H1 (cell line): ENCODE results near the gene MACROD2. TPM values are rescaled to one million over a fixed set of nuclear protein-coding genes. Genes with fewer than 3 reads are reported as not detected.

Experiments used
- EGR1 ChIP-seq: IDR thresholded peaks from 2 replicates; pipeline ENCODE4 v1.6.1; 2011; ENCODE audit warnings: low read depth, low read length, borderline replicate concordance
- FOSL1 ChIP-seq: IDR thresholded peaks from 2 replicates; pipeline ENCODE4 v1.6.1; 2011; ENCODE audit warnings: mild to moderate bottlenecking, low read depth, low read length, moderate library complexity; ENCODE audit not compliant: insufficient read depth
- SP2 ChIP-seq: IDR thresholded peaks from 2 replicates; pipeline ENCODE4 v1.6.1; 2012; ENCODE audit warnings: mild to moderate bottlenecking, low read length, inconsistent platforms
- SUZ12 ChIP-seq: fragments of 200-600 bp; sonication (generic); IDR thresholded peaks from 2 replicates; pipeline ENCODE4 v1.6.1; 2012; ENCODE audit warnings: mild to moderate bottlenecking, inconsistent platforms, low read length, moderate library complexity, mixed read lengths
- polyA plus RNA-seq, 7 experiments: library from polyadenylated mRNA; depleted of rRNA in 3 of 7; stranded (reverse) in 5 of 7; unstranded in 2 of 7; fragments of >200 nt in 5 of 7; fragments of 200-250 nt in 2 of 7; gene quantifications; 1 replicate in 5 of 7; 2 replicates in 1 of 7; 4 replicates in 1 of 7; pipeline versions ENCODE4 v1.2.1 to v1.2.3, GENCODE V29; 2011 to 2013; ENCODE audit warnings: missing spikeins in 2 of 7, mixed read lengths in 2 of 7
- total RNA-seq: library from RNA; stranded (reverse); fragmentation: NEBNext Ultra II Directional; extraction: Animal tissue kit (Norgen Biotek cat#: 25700); gene quantifications from 2 replicates; pipeline ENCODE4 v1.2.1, GENCODE V29; 2021
- TF ChIP-seq, protein P1 (sequence below): fragments of 300-600 bp; sonication (generic); IDR thresholded peaks from 2 replicates; pipeline ENCODE4 v1.7.1; 2012; ENCODE audit warnings: low read length, moderate library complexity, mild to moderate bottlenecking, inconsistent platforms; ENCODE audit not compliant: insufficient replicate concordance

MACROD2 gene
- total and polyA plus RNA-seq, 2 of the 8 experiments (the other 6 are each of a cell fraction or from before 2014, with no cell fraction given): 0.70 to 3.9 TPM

DNA sequence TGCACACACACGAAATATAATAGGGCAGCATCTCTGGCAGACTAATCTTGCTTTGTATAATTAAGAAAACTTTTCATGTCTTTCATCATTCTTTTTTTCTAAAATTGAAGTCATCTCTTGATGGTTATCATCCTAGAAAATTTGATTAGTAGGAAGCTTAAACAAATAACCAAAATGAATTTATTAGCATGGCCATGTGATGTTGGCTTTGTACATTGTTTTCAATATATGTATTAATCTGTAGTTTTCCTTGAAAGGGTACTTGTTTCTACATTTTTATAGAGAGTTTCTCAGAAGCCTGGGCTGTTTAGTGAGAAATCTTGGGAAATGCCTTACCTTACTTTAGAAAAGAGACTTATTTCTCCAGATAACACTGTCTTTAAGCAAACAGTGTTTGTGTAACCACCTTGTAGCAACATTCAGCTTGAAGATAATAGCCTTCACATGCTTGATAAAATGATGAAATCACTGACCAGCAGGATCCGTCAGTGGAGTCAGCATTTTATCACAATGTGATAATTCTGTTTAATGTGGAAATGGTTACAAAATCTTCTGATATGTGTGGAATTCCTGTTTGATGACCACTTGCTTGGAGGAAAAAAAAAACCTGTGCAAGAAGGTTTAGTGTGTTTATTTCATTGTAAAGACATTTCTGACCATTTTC is 147.8 kb downstream of the MACROD2 start (continued):
- TF ChIP-seq, protein P1, sequence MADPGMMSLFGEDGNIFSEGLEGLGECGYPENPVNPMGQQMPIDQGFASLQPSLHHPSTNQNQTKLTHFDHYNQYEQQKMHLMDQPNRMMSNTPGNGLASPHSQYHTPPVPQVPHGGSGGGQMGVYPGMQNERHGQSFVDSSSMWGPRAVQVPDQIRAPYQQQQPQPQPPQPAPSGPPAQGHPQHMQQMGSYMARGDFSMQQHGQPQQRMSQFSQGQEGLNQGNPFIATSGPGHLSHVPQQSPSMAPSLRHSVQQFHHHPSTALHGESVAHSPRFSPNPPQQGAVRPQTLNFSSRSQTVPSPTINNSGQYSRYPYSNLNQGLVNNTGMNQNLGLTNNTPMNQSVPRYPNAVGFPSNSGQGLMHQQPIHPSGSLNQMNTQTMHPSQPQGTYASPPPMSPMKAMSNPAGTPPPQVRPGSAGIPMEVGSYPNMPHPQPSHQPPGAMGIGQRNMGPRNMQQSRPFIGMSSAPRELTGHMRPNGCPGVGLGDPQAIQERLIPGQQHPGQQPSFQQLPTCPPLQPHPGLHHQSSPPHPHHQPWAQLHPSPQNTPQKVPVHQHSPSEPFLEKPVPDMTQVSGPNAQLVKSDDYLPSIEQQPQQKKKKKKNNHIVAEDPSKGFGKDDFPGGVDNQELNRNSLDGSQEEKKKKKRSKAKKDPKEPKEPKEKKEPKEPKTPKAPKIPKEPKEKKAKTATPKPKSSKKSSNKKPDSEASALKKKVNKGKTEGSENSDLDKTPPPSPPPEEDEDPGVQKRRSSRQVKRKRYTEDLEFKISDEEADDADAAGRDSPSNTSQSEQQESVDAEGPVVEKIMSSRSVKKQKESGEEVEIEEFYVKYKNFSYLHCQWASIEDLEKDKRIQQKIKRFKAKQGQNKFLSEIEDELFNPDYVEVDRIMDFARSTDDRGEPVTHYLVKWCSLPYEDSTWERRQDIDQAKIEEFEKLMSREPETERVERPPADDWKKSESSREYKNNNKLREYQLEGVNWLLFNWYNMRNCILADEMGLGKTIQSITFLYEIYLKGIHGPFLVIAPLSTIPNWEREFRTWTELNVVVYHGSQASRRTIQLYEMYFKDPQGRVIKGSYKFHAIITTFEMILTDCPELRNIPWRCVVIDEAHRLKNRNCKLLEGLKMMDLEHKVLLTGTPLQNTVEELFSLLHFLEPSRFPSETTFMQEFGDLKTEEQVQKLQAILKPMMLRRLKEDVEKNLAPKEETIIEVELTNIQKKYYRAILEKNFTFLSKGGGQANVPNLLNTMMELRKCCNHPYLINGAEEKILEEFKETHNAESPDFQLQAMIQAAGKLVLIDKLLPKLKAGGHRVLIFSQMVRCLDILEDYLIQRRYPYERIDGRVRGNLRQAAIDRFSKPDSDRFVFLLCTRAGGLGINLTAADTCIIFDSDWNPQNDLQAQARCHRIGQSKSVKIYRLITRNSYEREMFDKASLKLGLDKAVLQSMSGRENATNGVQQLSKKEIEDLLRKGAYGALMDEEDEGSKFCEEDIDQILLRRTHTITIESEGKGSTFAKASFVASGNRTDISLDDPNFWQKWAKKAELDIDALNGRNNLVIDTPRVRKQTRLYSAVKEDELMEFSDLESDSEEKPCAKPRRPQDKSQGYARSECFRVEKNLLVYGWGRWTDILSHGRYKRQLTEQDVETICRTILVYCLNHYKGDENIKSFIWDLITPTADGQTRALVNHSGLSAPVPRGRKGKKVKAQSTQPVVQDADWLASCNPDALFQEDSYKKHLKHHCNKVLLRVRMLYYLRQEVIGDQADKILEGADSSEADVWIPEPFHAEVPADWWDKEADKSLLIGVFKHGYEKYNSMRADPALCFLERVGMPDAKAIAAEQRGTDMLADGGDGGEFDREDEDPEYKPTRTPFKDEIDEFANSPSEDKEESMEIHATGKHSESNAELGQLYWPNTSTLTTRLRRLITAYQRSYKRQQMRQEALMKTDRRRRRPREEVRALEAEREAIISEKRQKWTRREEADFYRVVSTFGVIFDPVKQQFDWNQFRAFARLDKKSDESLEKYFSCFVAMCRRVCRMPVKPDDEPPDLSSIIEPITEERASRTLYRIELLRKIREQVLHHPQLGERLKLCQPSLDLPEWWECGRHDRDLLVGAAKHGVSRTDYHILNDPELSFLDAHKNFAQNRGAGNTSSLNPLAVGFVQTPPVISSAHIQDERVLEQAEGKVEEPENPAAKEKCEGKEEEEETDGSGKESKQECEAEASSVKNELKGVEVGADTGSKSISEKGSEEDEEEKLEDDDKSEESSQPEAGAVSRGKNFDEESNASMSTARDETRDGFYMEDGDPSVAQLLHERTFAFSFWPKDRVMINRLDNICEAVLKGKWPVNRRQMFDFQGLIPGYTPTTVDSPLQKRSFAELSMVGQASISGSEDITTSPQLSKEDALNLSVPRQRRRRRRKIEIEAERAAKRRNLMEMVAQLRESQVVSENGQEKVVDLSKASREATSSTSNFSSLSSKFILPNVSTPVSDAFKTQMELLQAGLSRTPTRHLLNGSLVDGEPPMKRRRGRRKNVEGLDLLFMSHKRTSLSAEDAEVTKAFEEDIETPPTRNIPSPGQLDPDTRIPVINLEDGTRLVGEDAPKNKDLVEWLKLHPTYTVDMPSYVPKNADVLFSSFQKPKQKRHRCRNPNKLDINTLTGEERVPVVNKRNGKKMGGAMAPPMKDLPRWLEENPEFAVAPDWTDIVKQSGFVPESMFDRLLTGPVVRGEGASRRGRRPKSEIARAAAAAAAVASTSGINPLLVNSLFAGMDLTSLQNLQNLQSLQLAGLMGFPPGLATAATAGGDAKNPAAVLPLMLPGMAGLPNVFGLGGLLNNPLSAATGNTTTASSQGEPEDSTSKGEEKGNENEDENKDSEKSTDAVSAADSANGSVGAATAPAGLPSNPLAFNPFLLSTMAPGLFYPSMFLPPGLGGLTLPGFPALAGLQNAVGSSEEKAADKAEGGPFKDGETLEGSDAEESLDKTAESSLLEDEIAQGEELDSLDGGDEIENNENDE: no peak
- TF ChIP-seq FOSL1: no peak
- TF ChIP-seq SUZ12: no peak
- TF ChIP-seq EGR1: no peak
- no peak for TF ChIP-seq SP2
- TF ChIP-seq, all 59 proteins: peak for 0
